Ishikawa (cell line): Measurements from ENCODE around the gene CNNM3.

Source experiments
- CEBPB ChIP-seq: IDR thresholded peaks from 2 replicates; pipeline ENCODE4 v1.6.1; 2012
- CREB1 ChIP-seq: IDR thresholded peaks from 2 replicates; pipeline ENCODE4 v1.6.1; 2012; ENCODE audit warnings: low read depth
- EGR1 ChIP-seq: IDR thresholded peaks from 2 replicates; pipeline ENCODE4 v1.6.1; 2012
- EP300 ChIP-seq: IDR thresholded peaks from 2 replicates; pipeline ENCODE4 v1.6.1; 2012; ENCODE audit warnings: borderline replicate concordance
- FOXM1 ChIP-seq: IDR thresholded peaks from 2 replicates; pipeline ENCODE4 v1.6.1; 2012; ENCODE audit warnings: low read depth, borderline replicate concordance
- NFIC ChIP-seq: IDR thresholded peaks from 2 replicates; pipeline ENCODE4 v1.6.1; 2012
- RAD21 ChIP-seq: IDR thresholded peaks from 2 replicates; pipeline ENCODE4 v1.6.1; 2012; ENCODE audit warnings: low read depth
- TAF1 ChIP-seq: IDR thresholded peaks from 2 replicates; pipeline ENCODE4 v1.6.1; 2012; ENCODE audit warnings: low read depth, mild to moderate bottlenecking
- TCF12 ChIP-seq: IDR thresholded peaks from 2 replicates; pipeline ENCODE4 v1.6.1; 2012; ENCODE audit warnings: low read depth
- TEAD4 ChIP-seq: IDR thresholded peaks from 2 replicates; pipeline ENCODE4 v1.6.1; 2012
- YY1 ChIP-seq: IDR thresholded peaks from 2 replicates; pipeline ENCODE4 v1.6.1; 2012; ENCODE audit warnings: low read depth
- ZBTB7A ChIP-seq: IDR thresholded peaks from 2 replicates; pipeline ENCODE4 v1.6.1; 2012; ENCODE audit warnings: low read depth
- TF ChIP-seq, protein P1 (sequence below): IDR thresholded peaks from 2 replicates; pipeline ENCODE4 v1.6.1; 2012
- TF ChIP-seq, protein P2 (sequence below): IDR thresholded peaks from 2 replicates; pipeline ENCODE4 v1.6.1; 2012
- TF ChIP-seq, protein P3 (sequence below): IDR thresholded peaks from 2 replicates; pipeline ENCODE4 v1.6.1; 2012; ENCODE audit warnings: low read depth, mild to moderate bottlenecking

Gene CNNM3

DNA sequence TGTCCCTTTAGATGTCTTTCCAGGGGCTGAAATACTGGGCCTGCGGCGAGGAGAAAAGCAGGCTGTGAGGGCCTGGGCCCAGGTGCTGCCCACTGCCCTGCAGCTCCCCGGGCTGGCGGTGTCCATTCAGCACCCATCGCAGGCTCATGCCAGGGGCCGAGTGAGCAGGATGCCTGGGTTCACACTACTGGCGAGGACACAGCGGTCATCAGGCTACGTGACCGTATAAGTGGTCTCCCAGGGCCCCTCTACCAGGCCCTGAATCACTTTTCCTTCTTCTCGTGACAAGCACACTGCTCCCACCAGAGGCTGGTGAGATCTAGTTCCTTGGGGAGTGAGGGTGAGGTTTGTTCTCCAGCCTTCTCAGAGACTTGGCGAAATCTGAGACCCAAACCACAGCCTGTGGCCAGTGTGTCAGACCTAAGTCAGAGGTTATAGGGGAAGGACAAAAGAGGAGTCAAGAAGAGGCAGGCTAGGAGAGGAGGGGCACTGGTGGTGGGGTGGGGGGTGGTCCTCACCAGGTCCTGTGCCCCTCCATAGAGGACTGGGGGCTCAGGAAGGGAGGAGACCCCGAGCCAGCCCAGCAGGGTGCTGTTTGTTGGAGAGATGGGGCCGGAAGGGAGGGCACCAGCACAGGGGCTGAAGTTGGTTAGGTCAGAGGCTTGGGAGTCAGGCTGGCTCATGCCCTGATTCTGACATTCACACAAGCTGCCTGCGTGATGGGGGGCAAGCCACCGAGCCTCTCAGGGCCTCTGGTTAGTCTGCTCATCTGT lies 60.4 kb downstream of the CNNM3 start:
- TF ChIP-seq CREB1, result no peak
- TF ChIP-seq YY1, result no peak
- no peak for TF ChIP-seq CEBPB
- TF ChIP-seq, protein P1, sequence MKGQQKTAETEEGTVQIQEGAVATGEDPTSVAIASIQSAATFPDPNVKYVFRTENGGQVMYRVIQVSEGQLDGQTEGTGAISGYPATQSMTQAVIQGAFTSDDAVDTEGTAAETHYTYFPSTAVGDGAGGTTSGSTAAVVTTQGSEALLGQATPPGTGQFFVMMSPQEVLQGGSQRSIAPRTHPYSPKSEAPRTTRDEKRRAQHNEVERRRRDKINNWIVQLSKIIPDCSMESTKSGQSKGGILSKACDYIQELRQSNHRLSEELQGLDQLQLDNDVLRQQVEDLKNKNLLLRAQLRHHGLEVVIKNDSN, result no peak
- TF ChIP-seq EGR1, result no peak
- TF ChIP-seq FOXM1, result no peak
- TF ChIP-seq, protein P2, sequence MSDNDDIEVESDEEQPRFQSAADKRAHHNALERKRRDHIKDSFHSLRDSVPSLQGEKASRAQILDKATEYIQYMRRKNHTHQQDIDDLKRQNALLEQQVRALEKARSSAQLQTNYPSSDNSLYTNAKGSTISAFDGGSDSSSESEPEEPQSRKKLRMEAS, result no peak
- no peak for TF ChIP-seq ZBTB7A
- TF ChIP-seq, protein P3, sequence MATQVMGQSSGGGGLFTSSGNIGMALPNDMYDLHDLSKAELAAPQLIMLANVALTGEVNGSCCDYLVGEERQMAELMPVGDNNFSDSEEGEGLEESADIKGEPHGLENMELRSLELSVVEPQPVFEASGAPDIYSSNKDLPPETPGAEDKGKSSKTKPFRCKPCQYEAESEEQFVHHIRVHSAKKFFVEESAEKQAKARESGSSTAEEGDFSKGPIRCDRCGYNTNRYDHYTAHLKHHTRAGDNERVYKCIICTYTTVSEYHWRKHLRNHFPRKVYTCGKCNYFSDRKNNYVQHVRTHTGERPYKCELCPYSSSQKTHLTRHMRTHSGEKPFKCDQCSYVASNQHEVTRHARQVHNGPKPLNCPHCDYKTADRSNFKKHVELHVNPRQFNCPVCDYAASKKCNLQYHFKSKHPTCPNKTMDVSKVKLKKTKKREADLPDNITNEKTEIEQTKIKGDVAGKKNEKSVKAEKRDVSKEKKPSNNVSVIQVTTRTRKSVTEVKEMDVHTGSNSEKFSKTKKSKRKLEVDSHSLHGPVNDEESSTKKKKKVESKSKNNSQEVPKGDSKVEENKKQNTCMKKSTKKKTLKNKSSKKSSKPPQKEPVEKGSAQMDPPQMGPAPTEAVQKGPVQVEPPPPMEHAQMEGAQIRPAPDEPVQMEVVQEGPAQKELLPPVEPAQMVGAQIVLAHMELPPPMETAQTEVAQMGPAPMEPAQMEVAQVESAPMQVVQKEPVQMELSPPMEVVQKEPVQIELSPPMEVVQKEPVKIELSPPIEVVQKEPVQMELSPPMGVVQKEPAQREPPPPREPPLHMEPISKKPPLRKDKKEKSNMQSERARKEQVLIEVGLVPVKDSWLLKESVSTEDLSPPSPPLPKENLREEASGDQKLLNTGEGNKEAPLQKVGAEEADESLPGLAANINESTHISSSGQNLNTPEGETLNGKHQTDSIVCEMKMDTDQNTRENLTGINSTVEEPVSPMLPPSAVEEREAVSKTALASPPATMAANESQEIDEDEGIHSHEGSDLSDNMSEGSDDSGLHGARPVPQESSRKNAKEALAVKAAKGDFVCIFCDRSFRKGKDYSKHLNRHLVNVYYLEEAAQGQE, result no peak
- no peak for TF ChIP-seq TCF12
- TF ChIP-seq TAF1, result no peak
- no peak for TF ChIP-seq NFIC
- no peak for TF ChIP-seq EP300
- TF ChIP-seq TEAD4, result no peak

DNA sequence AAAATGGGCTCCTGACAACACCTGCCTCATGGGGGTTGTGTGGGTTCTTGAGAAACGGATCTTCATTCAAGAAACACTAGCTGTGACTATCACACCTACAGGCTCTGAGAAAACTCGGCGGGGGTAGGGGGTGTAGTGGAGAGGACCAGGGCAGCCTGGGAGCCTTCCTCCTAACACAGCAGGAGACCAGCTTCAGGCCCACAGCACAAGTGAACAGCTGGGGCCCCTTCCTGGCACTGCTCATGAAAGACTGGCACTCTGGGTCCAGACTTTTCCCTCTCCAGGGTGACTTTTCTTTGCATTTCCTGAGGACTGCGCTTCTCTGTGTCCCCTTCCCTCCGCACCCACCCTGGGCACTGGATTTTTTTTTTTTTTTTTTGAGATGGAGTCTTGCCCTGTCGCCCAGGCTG lies 61.0 kb downstream of the CNNM3 start:
- TF ChIP-seq, protein P3, result no peak
- no peak for TF ChIP-seq EGR1
- TF ChIP-seq, protein P2, result no peak
- TF ChIP-seq TCF12, result no peak
- no peak for TF ChIP-seq FOXM1
- TF ChIP-seq, protein P1, result no peak
- TF ChIP-seq TEAD4, result no peak
- no peak for TF ChIP-seq ZBTB7A
- no peak for TF ChIP-seq CEBPB
- no peak for TF ChIP-seq RAD21
- TF ChIP-seq NFIC, result no peak
- no peak for TF ChIP-seq YY1
- TF ChIP-seq CREB1, result no peak
- TF ChIP-seq TAF1, result no peak
- no peak for TF ChIP-seq EP300

DNA sequence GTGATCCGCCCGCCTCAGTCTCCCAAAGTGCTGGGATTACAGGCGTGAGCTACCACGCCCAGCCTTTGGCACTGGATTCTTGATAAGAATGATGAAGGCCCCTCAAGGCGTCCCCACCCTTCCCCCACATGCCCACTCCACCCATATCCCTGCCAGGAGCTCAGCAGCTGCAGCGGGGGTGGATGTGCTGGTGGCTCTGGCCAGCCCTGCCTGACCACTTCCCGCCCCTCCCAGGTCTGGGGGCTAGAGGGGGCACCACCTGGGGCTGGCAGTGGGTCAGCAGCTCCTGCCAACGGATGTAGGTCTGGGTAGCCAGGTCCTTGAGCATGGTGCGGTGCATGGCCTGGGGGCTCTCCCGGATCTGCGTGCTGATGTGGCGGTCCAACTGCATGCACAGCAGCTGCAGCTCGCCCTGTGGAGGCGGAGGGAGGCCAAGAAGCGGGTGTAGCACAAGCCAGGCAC lies 61.6 kb downstream of the CNNM3 start:
- TF ChIP-seq EP300 (no peak), EGR1 (no peak), RAD21 (no peak), TCF12 (no peak)

DNA sequence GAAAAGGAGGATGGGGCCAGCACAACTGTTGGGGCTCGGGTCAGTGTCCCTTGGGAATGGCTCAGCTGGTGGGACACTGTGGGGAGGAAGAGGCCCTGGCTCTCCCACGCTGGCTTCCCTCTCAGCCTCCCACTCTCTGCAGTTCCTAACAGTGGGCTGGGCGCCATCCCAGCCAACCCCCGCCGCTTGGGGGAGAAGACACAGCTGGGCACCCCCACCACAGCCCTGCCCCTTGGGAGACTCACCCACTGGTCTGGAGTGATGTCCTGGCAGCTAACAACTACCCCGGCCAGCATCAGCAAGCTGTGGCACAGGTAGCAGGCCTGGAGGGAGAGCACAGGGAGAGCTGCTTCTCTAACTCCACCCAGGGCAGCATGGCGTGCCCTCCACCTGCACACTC lies 62.1 kb downstream of the CNNM3 start:
- TF ChIP-seq CREB1 (no peak), EGR1 (no peak), CEBPB (no peak), NFIC (no peak), YY1 (no peak), TEAD4 (no peak), TAF1 (no peak), FOXM1 (no peak), ZBTB7A (no peak)
- TF ChIP-seq, protein P1, result no peak

DNA sequence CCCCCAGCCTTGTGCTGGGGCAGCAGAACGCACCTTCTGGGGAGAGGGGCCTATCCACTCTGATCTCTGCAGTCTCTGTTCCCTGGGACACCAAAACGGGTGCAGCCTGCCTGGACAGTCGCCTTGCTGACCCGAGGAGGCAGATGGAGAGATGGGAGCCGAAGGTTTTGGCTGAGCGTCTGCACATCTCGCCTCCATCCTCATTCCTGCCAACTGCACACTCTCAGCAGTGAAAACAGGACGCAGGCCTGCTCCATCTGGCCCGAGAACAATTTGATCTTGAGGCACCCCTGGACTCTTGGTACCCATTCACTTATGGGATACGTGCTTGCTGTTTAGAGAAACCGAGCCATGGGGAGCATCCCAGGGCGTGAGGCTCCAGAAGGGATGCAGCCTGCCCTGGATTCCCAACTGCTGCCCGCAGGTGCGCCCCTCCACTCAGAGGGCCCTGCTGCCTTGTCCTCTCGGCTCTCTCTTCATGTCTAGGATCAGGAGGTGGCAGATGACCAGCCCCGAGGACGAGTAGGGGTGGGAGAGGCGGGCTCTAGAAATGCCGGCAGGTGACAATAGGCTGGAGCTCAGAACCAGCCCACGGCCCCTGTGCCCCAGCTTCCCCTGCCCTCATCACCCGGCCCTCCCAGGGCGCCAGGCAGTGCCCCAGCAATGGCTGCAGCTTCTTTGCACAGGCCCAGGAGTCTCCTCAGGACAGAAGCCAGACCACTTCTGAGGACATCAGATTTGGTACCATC lies 62.9 kb downstream of the CNNM3 start:
- no peak for TF ChIP-seq NFIC
- no peak for TF ChIP-seq TEAD4
- no peak for TF ChIP-seq YY1
- no peak for TF ChIP-seq TCF12
- TF ChIP-seq, protein P3, result no peak
